GM19328 (cell line): Measurements from ENCODE around the gene CBY3.
"Not testable (repeated sequence)": the region's sequence is repeated elsewhere in the genome, so short reads cannot be mapped to it uniquely, and the experiment has no call there.

ENCODE experiments used
- ATAC-seq: cut with Tn5 transposase; IDR thresholded peaks from one replicate; pipeline ENCODE4 v1.9.1; 2021; ENCODE audit warnings: mild to moderate bottlenecking, moderate library complexity; ENCODE audit not compliant: unreplicated experiment

Gene CBY3

GRCh38 chr5:179680780-179681401 lies at the start of gene CBY3:
CBY3 (minus strand) TSS chr5:179681034; CDS start chr5:179680918, 116 bp downstream.
- no peak for ATAC-seq

GRCh38 chr5:179730356-179730755 lies 49.5 kb upstream of the CBY3 start:
- ATAC-seq, result no peak

GRCh38 chr5:179729727-179730126 lies 48.9 kb upstream of the CBY3 start:
- no peak for ATAC-seq

GRCh38 chr5:179729303-179729702 lies 48.5 kb upstream of the CBY3 start:
- ATAC-seq, result no peak

GRCh38 chr5:179727106-179727505 lies 46.3 kb upstream of the CBY3 start:
- ATAC-seq, result no peak

- no peak for ATAC-seq
Measured at GRCh38 chr5:179724163-179724562, 43.3 kb upstream of the CBY3 start.

GRCh38 chr5:179720222-179720621 lies 39.4 kb upstream of the CBY3 start:
- ATAC-seq, result no peak

- no peak for ATAC-seq
Measured at GRCh38 chr5:179716286-179716685, 35.5 kb upstream of the CBY3 start.

GRCh38 chr5:179700401-179700918 lies 19.6 kb upstream of the CBY3 start:
- ATAC-seq, result no peak

- ATAC-seq, result no peak
Measured at GRCh38 chr5:179699616-179700237, 18.9 kb upstream of the CBY3 start.

GRCh38 chr5:179698935-179699615 lies 18.2 kb upstream of the CBY3 start, which contains the start of gene CANX:
CANX (plus strand) TSS chr5:179698967; CDS start chr5:179705682, 6,715 bp downstream.
- ATAC-seq, result no peak

GRCh38 chr5:179697993-179698934 lies 17.4 kb upstream of the CBY3 start:
- ATAC-seq, result peak; percentile 89

GRCh38 chr5:179697543-179697942 lies 16.7 kb upstream of the CBY3 start:
- not testable (repeated sequence) for ATAC-seq

GRCh38 chr5:179697108-179697507 lies 16.3 kb upstream of the CBY3 start:
- no peak for ATAC-seq

GRCh38 chr5:179696603-179697002 lies 15.8 kb upstream of the CBY3 start:
- ATAC-seq, result no peak

GRCh38 chr5:179694561-179694960 lies 13.7 kb upstream of the CBY3 start:
- ATAC-seq, result no peak

- ATAC-seq, result not testable (repeated sequence)
Measured at GRCh38 chr5:179689212-179689611, 8.4 kb upstream of the CBY3 start.

- no peak for ATAC-seq
Measured at GRCh38 chr5:179680014-179680779, 637 bp downstream of the CBY3 start.

GRCh38 chr5:179679014-179679674 lies 1.7 kb downstream of the CBY3 start:
- ATAC-seq, result no peak
